Cardiac muscle cell (in vitro differentiated cells and primary cell): ENCODE results near the gene TEDC1. TPM values are rescaled to one million over a fixed set of nuclear protein-coding genes. Genes with fewer than 3 reads are reported as not detected.

ENCODE experiments used
- DNase-seq, 2 donors: peaks; one replicate each; pipeline versions ENCODE4 v3.0.0 to v3.0.0-alpha.2; 2010 to 2017; ENCODE audit warnings: low read depth in 1 of 2, low spot score in 1 of 2
- H3K27ac ChIP-seq: fragments of 200-600 bp; sonication (generic); 2 replicates; pipeline ENCODE4 v1.5.1; 2016
- H3K27me3 ChIP-seq: fragments of 200-600 bp; sonication (generic); 2 replicates; pipeline ENCODE4 v1.6.0; 2016; ENCODE audit warnings: control low read depth
- H3K36me3 ChIP-seq: fragments of 200-600 bp; sonication (generic); 2 replicates; pipeline ENCODE4 v1.5.1; 2016; ENCODE audit warnings: control low read depth
- H3K4me1 ChIP-seq: fragments of 200-600 bp; sonication (generic); 2 replicates; pipeline ENCODE4 v1.8.1; 2017; ENCODE audit warnings: low read depth, mild to moderate bottlenecking, mixed run types
- H3K4me3 ChIP-seq: fragments of 200-600 bp; sonication (generic); 2 replicates; pipeline ENCODE4 v1.5.1; 2016; ENCODE audit warnings: mild to moderate bottlenecking
- H3K9me3 ChIP-seq: fragments of 200-600 bp; sonication (generic); 2 replicates; pipeline ENCODE4 v1.5.1; 2017; ENCODE audit warnings: low read depth, mild to moderate bottlenecking, control low read depth
- CTCF ChIP-seq: IDR thresholded peaks from 2 replicates; pipeline ENCODE4 v1.5.1; 2012; ENCODE audit warnings: low read depth, mild to moderate bottlenecking, low read length
- polyA plus RNA-seq: library from polyadenylated mRNA; unstranded; fragments of >200 nt; fragmentation: Nextera tagmentation; extraction: Ambion mirVana; gene quantifications from 2 replicates; pipeline ENCODE4 v1.2.1, GENCODE V29; 2016
- total RNA-seq: library from RNA; depleted of rRNA; stranded (reverse); fragments of >200 nt; gene quantifications from 2 replicates; pipeline ENCODE4 v1.2.3, GENCODE V29; 2016

Gene TEDC1
- total and polyA plus RNA-seq, 2 experiments from 2014 or later, result 27.4 to 33.0 TPM

GRCh38 chr14:105445901-105446845 is 44.9 kb upstream of the TEDC1 start:
- no peaks in the 10 kb centered on the region for H3K36me3 ChIP-seq
- TF ChIP-seq CTCF, result no peak
- no peak overlapping the region for H3K4me3 ChIP-seq
- no peak for DNase-seq
- H3K27me3 ChIP-seq, result no peaks in the 10 kb centered on the region
- no peaks in the 10 kb centered on the region for H3K9me3 ChIP-seq
- peak overlapping the region; percentile 87 for H3K27ac ChIP-seq
- H3K4me1 ChIP-seq, result peaks cover 22% of the 10 kb centered on the region

GRCh38 chr14:105446971-105447370 is 44.1 kb upstream of the TEDC1 start:
- Histone ChIP-seq H3K4me1 (peaks cover 22% of the 10 kb centered on the region), H3K27me3 (no peaks in the 10 kb centered on the region), H3K4me3 (no peak overlapping the region), H3K36me3 (no peaks in the 10 kb centered on the region), H3K27ac (peak overlapping the region; percentile 87), H3K9me3 (no peaks in the 10 kb centered on the region)
- TF ChIP-seq CTCF, result no peak
- no peak for DNase-seq

DNA sequence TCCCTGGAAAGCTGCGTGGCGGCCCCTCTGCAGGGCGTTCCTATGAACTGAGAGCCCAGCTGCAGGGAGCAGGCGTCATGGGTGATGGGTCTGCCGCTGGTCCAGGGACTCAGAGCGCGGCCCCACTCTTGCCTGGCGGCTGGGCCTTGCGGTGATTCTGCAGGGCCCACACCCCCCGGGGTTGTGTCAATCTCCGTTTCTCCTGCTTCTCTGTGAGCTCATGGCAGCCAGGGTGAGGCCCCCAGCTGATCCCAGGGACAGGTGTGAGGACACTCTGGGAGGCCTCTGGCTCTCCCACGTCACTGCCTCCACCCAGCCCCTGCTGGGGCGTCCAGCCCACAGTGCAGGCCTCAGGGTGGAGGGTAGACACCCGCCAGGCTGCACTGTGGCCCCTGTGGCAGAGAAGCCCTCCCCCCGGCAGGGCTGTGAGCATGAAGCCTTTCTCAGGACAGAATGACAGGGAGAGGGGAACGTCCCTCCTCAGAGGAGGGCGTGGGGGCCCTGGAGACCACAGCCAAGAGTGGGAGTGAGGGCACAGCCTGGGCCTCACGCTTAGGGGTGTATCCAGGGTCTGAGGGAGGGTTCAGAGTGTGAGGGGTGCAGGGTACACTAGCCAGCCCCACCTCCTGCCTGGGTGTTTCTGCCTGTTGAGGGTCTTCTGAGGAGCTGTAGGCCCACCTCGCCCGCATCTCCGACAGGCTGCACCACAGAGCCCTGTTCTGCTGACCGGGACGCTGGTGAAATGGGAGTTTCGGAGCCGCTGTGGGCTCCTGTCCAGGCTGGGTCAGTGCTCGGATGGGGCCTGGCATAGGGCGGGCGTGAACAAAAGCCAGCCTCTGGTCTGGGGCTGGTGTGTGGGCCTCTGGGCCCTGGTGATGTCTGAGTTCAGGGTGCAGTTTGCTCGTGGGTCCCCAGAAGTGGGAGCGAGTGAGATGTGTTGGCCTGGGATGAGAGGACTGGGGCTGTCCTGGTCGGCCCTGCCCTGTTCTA is 43.1 kb upstream of the TEDC1 start:
- no peak for DNase-seq
- no peak overlapping the region for H3K4me3 ChIP-seq
- no peaks in the 10 kb centered on the region for H3K9me3 ChIP-seq
- H3K4me1 ChIP-seq, result peaks cover 22% of the 10 kb centered on the region
- H3K27ac ChIP-seq, result peak overlapping the region; percentile 87
- no peak for TF ChIP-seq CTCF
- no peaks in the 10 kb centered on the region for H3K36me3 ChIP-seq
- H3K27me3 ChIP-seq, result no peaks in the 10 kb centered on the region

- peaks cover 3% of the 10 kb centered on the region for H3K36me3 ChIP-seq
- no peak overlapping the region for H3K4me3 ChIP-seq
- DNase-seq, result peak; percentile 66 to 73
- peaks cover 22% of the 10 kb centered on the region for H3K4me1 ChIP-seq
- TF ChIP-seq CTCF, result peak; percentile 88
- H3K27me3 ChIP-seq, result no peaks in the 10 kb centered on the region
- H3K27ac ChIP-seq, result peak overlapping the region; percentile 87
- no peaks in the 10 kb centered on the region for H3K9me3 ChIP-seq
Observed at GRCh38 chr14:105448706-105449111, 42.3 kb upstream of the TEDC1 start.
